H1 (cell line): ENCODE measurements around the gene TM9SF1. TPM values are rescaled to one million over a fixed set of nuclear protein-coding genes. Genes with fewer than 3 reads are reported as not detected.

Experiments used
- CTCF ChIA-PET: fragments of 300-600 bp; sonication (Branson Sonifier 250); formaldehyde crosslinking; loops from one replicate; lab custom pipeline; 2021; ENCODE audit not compliant: partially characterized antibody; lab: Charles Lee
- POLR2A ChIA-PET: fragments of 300-600 bp; sonication (Branson Sonifier 250); formaldehyde crosslinking; loops from one replicate; lab custom pipeline; 2021; ENCODE audit warnings: inconsistent platforms; ENCODE audit not compliant: partially characterized antibody; lab: Charles Lee
- DNase-seq, 2 experiments: peaks; one replicate each; pipeline versions ENCODE4 v3.0.0 to v3.0.0-alpha.2; 2010 to 2022; ENCODE audit warnings: low spot score in 2 of 2, low read depth in 1 of 2, mixed read lengths in 1 of 2
- FAIRE-seq: peaks from 2 replicates; lab custom pipeline; 2011; peaks lifted over from hg19 to GRCh38; lab: Jason Lieb, UNC
- H2AFZ ChIP-seq: 2 replicates; pipeline ENCODE4 v1.8.1; 2012; ENCODE audit warnings: low read length, inconsistent platforms
- H2AK5ac ChIP-seq: 2 replicates; pipeline ENCODE4 v1.6.1; 2013; ENCODE audit warnings: low read depth, low read length
- H2BK120ac ChIP-seq: replicated peaks from 2 replicates; pipeline ENCODE3; 2013; ENCODE audit warnings: low read depth, low read length, inconsistent platforms
- H2BK12ac ChIP-seq: 2 replicates; pipeline ENCODE4 v1.6.1; 2013; ENCODE audit warnings: low read depth, low read length
- H2BK15ac ChIP-seq: 2 replicates; pipeline ENCODE4 v1.6.1; 2013; ENCODE audit warnings: low read length
- H2BK20ac ChIP-seq: 2 replicates; pipeline ENCODE4 v1.6.1; 2013; ENCODE audit warnings: low read length
- H2BK5ac ChIP-seq: 2 replicates; pipeline ENCODE4 v1.6.1; 2013; ENCODE audit warnings: low read depth, low read length
- H3K14ac ChIP-seq: 2 replicates; pipeline ENCODE4 v1.6.1; 2013; ENCODE audit warnings: inconsistent platforms; ENCODE audit not compliant: insufficient read length
- H3K18ac ChIP-seq: 2 replicates; pipeline ENCODE4 v1.6.1; 2013; ENCODE audit warnings: low read length; ENCODE audit errors: extremely low read depth
- H3K23ac ChIP-seq: 2 replicates; pipeline ENCODE4 v1.6.1; 2013; ENCODE audit warnings: inconsistent platforms; ENCODE audit not compliant: insufficient read length
- H3K23me2 ChIP-seq: 2 replicates; pipeline ENCODE4 v1.6.1; 2013; ENCODE audit warnings: low read depth, low read length
- H3K27ac ChIP-seq: 2 replicates; pipeline ENCODE4 v1.6.1; 2011; ENCODE audit warnings: low read depth, low read length, inconsistent platforms
- H3K27me3 ChIP-seq, 4 experiments: replicated peaks in 1 of 4; 1 replicate in 1 of 4; 2 replicates in 3 of 4; pipeline versions ENCODE4 v1.6.1 to v1.8.1; 2011 to 2013; ENCODE audit warnings: low read length in 3 of 4, mild to moderate bottlenecking in 3 of 4, inconsistent platforms in 2 of 4, mixed read lengths in 2 of 4, moderate library complexity in 1 of 4; ENCODE audit not compliant: control insufficient read depth in 3 of 4, insufficient read depth in 3 of 4; ENCODE audit errors: extremely low read depth in 1 of 4
- H3K36me3 ChIP-seq, 4 experiments: 2 replicates each; pipeline versions ENCODE4 v1.6.1 to v1.8.1; 2011 to 2013; ENCODE audit warnings: mild to moderate bottlenecking in 4 of 4, low read length in 3 of 4, moderate library complexity in 2 of 4, control low read depth in 1 of 4, inconsistent platforms in 1 of 4; ENCODE audit not compliant: insufficient read depth in 4 of 4, control insufficient read depth in 2 of 4
- H3K4ac ChIP-seq: replicated peaks from 2 replicates; pipeline ENCODE3; 2013; ENCODE audit warnings: low read length, low read depth, mixed read lengths, inconsistent platforms; ENCODE audit not compliant: insufficient read length
- H3K4me1 ChIP-seq, 4 experiments: replicated peaks in 1 of 4; 1 replicate in 1 of 4; 2 replicates in 3 of 4; pipeline versions ENCODE4 v1.6.1 to v1.8.1; 2011 to 2013; ENCODE audit warnings: low read length in 3 of 4, inconsistent platforms in 2 of 4, mixed read lengths in 1 of 4; ENCODE audit not compliant: insufficient read depth in 4 of 4, control insufficient read depth in 3 of 4
- H3K4me2 ChIP-seq, 2 experiments: 2 replicates each; pipeline versions ENCODE4 v1.6.1 to v1.8.1; 2011 to 2013; ENCODE audit warnings: low read depth in 2 of 2, low read length in 2 of 2, control low read depth in 1 of 2, inconsistent platforms in 1 of 2, mild to moderate bottlenecking in 1 of 2; ENCODE audit not compliant: insufficient read depth in 1 of 2
- H3K4me3 ChIP-seq, 4 experiments: fragments of 200-600, 300-600 bp in 1 of 4; sonication (generic), shearing (Covaris generic), sonication (Bioruptor Twin) in 1 of 4; 2 replicates each; pipeline versions ENCODE4 v1.5.1 to v1.8.1; 2011 to 2016; ENCODE audit warnings: low read length in 4 of 4, low read depth in 3 of 4, control low read depth in 2 of 4, inconsistent platforms in 2 of 4, mild to moderate bottlenecking in 2 of 4, mixed read lengths in 1 of 4, moderate library complexity in 1 of 4; ENCODE audit not compliant: insufficient read depth in 2 of 4; ENCODE audit errors: extremely low read depth in 1 of 4
- H3K56ac ChIP-seq: replicated peaks from 2 replicates; pipeline ENCODE3; 2013; ENCODE audit warnings: low read depth, mild to moderate bottlenecking, mixed read lengths, low read length, inconsistent platforms; ENCODE audit not compliant: insufficient read length
- H3K79me1 ChIP-seq: 2 replicates; pipeline ENCODE4 v1.6.1; 2013; ENCODE audit warnings: low read depth, low read length, control low read depth
- H3K79me2 ChIP-seq, 2 experiments: 2 replicates each; pipeline versions ENCODE4 v1.6.1 to v1.8.1; 2012 to 2013; ENCODE audit warnings: low read length in 2 of 2, mild to moderate bottlenecking in 2 of 2, inconsistent platforms in 1 of 2; ENCODE audit not compliant: insufficient read depth in 2 of 2, control insufficient read depth in 1 of 2
- H3K9ac ChIP-seq, 4 experiments: replicated peaks in 1 of 4; 1 replicate in 1 of 4; 2 replicates in 3 of 4; pipeline versions ENCODE4 v1.6.1 to v1.8.1; 2011 to 2013; ENCODE audit warnings: low read depth in 3 of 4, low read length in 3 of 4, control low read depth in 2 of 4, mild to moderate bottlenecking in 2 of 4, moderate library complexity in 2 of 4, inconsistent platforms in 1 of 4; ENCODE audit errors: extremely low read depth in 1 of 4
- H3K9me3 ChIP-seq, 2 experiments: 2 replicates each; pipeline versions ENCODE4 v1.6.1 to v1.8.1; 2012 to 2013; ENCODE audit warnings: mild to moderate bottlenecking in 2 of 2, moderate library complexity in 2 of 2, control low read depth in 1 of 2, inconsistent platforms in 1 of 2, low read depth in 1 of 2, low read length in 1 of 2, mixed read lengths in 1 of 2; ENCODE audit not compliant: insufficient read depth in 2 of 2
- H4K20me1 ChIP-seq, 2 experiments: replicated peaks in 1 of 2; 2 replicates each; pipeline versions ENCODE3 to v1.8.1; 2011 to 2013; ENCODE audit warnings: inconsistent platforms in 2 of 2, low read length in 2 of 2, mild to moderate bottlenecking in 1 of 2; ENCODE audit not compliant: insufficient read depth in 2 of 2, control insufficient read depth in 1 of 2
- H4K5ac ChIP-seq: 2 replicates; pipeline ENCODE4 v1.6.1; 2013; ENCODE audit warnings: low read length, low read depth, mixed read lengths, inconsistent platforms; ENCODE audit not compliant: insufficient read length
- H4K8ac ChIP-seq: 2 replicates; pipeline ENCODE4 v1.8.0; 2013; ENCODE audit warnings: mild to moderate bottlenecking, moderate library complexity, low read length, inconsistent platforms; ENCODE audit not compliant: insufficient read depth; ENCODE audit errors: extremely low read depth
- H4K91ac ChIP-seq: replicated peaks from 2 replicates; pipeline ENCODE3; 2013; ENCODE audit warnings: low read length, mixed read lengths, inconsistent platforms; ENCODE audit not compliant: insufficient read length
- BRCA1 ChIP-seq: IDR thresholded peaks from 2 replicates; pipeline ENCODE4 v1.6.1; 2012; ENCODE audit warnings: low read depth, low read length, improper control_type of control experiment
- CBX5 ChIP-seq: fragments of 300-800, 300-1000 bp; sonication (generic); IDR thresholded peaks from 2 replicates; pipeline ENCODE4 v1.7.1; 2016; ENCODE audit warnings: antibody characterized with exemption, low read length, low read depth
- CBX8 ChIP-seq: fragments of 300-800, 300-1000 bp; sonication (generic); IDR thresholded peaks from 2 replicates; pipeline ENCODE4 v1.7.1; 2016; ENCODE audit warnings: low read depth, low read length, borderline replicate concordance
- CEBPB ChIP-seq: IDR thresholded peaks from 2 replicates; pipeline ENCODE4 v1.6.1; 2012; ENCODE audit warnings: low read depth, low read length
- CHD1 ChIP-seq: IDR thresholded peaks from 2 replicates; pipeline ENCODE4 v1.6.1; 2012; ENCODE audit warnings: low read depth, low read length, improper control_type of control experiment
- CTBP2 ChIP-seq: IDR thresholded peaks from 2 replicates; pipeline ENCODE4 v1.7.0; 2011; ENCODE audit warnings: borderline replicate concordance, mild to moderate bottlenecking, moderate library complexity, mixed read lengths, low read length; ENCODE audit not compliant: insufficient read depth, insufficient read length
- KDM4A ChIP-seq: IDR thresholded peaks from one replicate; pipeline ENCODE4 v1.7.1; 2012; ENCODE audit warnings: low read depth, mild to moderate bottlenecking, moderate library complexity, low read length, inconsistent platforms; ENCODE audit not compliant: severe bottlenecking
- MAFK ChIP-seq: IDR thresholded peaks from 2 replicates; pipeline ENCODE4 v1.6.1; 2012; ENCODE audit warnings: low read depth, mild to moderate bottlenecking, improper control_type of control experiment, low read length
- RAD21 ChIP-seq, 2 experiments: IDR thresholded peaks in 1 of 2; conservative IDR thresholded peaks in 1 of 2; 2 replicates each; pipeline ENCODE4 v1.6.1; 2011; ENCODE audit warnings: low read depth in 2 of 2, low read length in 2 of 2, improper control_type of control experiment in 1 of 2, inconsistent platforms in 1 of 2, mild to moderate bottlenecking in 1 of 2, moderate library complexity in 1 of 2
- SP2 ChIP-seq: IDR thresholded peaks from 2 replicates; pipeline ENCODE4 v1.6.1; 2012; ENCODE audit warnings: mild to moderate bottlenecking, low read length, inconsistent platforms
- TAF7 ChIP-seq: optimal IDR thresholded peaks from 2 replicates; pipeline ENCODE3; 2011; ENCODE audit warnings: low read depth, mild to moderate bottlenecking, inconsistent platforms, low read length, moderate library complexity, borderline replicate concordance
- YY1 ChIP-seq: IDR thresholded peaks from 2 replicates; pipeline ENCODE4 v1.6.1; 2011; ENCODE audit warnings: low read depth, mild to moderate bottlenecking, low read length
- ZNF274 ChIP-seq: IDR thresholded peaks from 2 replicates; pipeline ENCODE4 v1.7.0; 2012; ENCODE audit warnings: low read length, borderline replicate concordance; ENCODE audit errors: extremely low read depth
- WGBS, 2 experiments: shearing (Covaris generic) in 1 of 2; methylation state at CpG; one replicate each; pipeline versions ENCODE4 v1.1.6 to v1.1.7; 2013 to 2015; ENCODE audit warnings: low lambda C conversion rate in 2 of 2, mixed read lengths in 2 of 2, inconsistent platforms in 1 of 2, low coverage in 1 of 2, missing lambda C conversion rate in 1 of 2; ENCODE audit not compliant: insufficient replicate concordance in 2 of 2, insufficient coverage in 1 of 2, insufficient read length in 1 of 2; ENCODE audit errors: extremely low coverage in 1 of 2, missing lambda C conversion rate in 1 of 2; 5-methylcytosine and 5-hydroxymethylcytosine counted together
- polyA plus RNA-seq, 7 experiments: library from polyadenylated mRNA; depleted of rRNA in 3 of 7; stranded (reverse) in 5 of 7; unstranded in 2 of 7; fragments of >200 nt in 5 of 7; fragments of 200-250 nt in 2 of 7; gene quantifications; 1 replicate in 5 of 7; 2 replicates in 1 of 7; 4 replicates in 1 of 7; pipeline versions ENCODE4 v1.2.1 to v1.2.3, GENCODE V29; 2011 to 2013; ENCODE audit warnings: missing spikeins in 2 of 7, mixed read lengths in 2 of 7
- total RNA-seq: library from RNA; stranded (reverse); fragmentation: NEBNext Ultra II Directional; extraction: Animal tissue kit (Norgen Biotek cat#: 25700); gene quantifications from 2 replicates; pipeline ENCODE4 v1.2.1, GENCODE V29; 2021
- TF ChIP-seq, protein P1 (sequence below): IDR thresholded peaks from 2 replicates; pipeline ENCODE4 v1.6.1; 2012; ENCODE audit warnings: inconsistent platforms

Gene TM9SF1
- total and polyA plus RNA-seq, 2 of the 8 experiments (the other 6 are each of a cell fraction or from before 2014, with no cell fraction given) = 22.2 to 29.2 TPM

- H3K4me3 ChIP-seq = no peak overlapping the region
- no peak overlapping the region for H3K23ac ChIP-seq
- no peaks in the 10 kb centered on the region for H3K27me3 ChIP-seq
- no peak overlapping the region for H4K8ac ChIP-seq
- no peak overlapping the region for H2AK5ac ChIP-seq
- H2BK120ac ChIP-seq = no peak overlapping the region
- H4K20me1 ChIP-seq = peaks cover 2% of the 10 kb centered on the region in 2 experiments
- H3K14ac ChIP-seq = no peak overlapping the region
- 33% methylated on average over 1 of the region's 1 CpG; no CpG with 5 or more reads in 1 of the 2 experiments for WGBS, 2 experiments
- H4K91ac ChIP-seq = no peak overlapping the region
- no peak overlapping the region for H2BK5ac ChIP-seq
- peaks cover 2 to 14% (median 4%) of the 10 kb centered on the region in 4 experiments; a peak in 5 of 7 replicates for H3K4me1 ChIP-seq
- no peak for FAIRE-seq
- DNase-seq = no peak
- H3K9ac ChIP-seq = no peak overlapping the region
- no peak overlapping the region for H3K18ac ChIP-seq
- H3K9me3 ChIP-seq = no peaks in the 10 kb centered on the region
- H3K27ac ChIP-seq = no peak overlapping the region
- POLR2A ChIA-PET = interaction anchor here (0.9 to 2.0 kb wide), 5 partner anchors 13 to 50 kb away, joined by 3 to 8 read pairs (median 4); partner anchors contain the start of genes CHMP4A and MDP1
- peaks cover 3 to 70% of the 10 kb centered on the region in 2 experiments; a peak in 2 of 4 replicates for H3K79me2 ChIP-seq
- no peak overlapping the region for H3K4me2 ChIP-seq
- H3K56ac ChIP-seq = no peak overlapping the region
- CTCF ChIA-PET = interaction anchor here (0.6 to 2.7 kb wide), 7 partner anchors 12 to 171 kb away, joined by 3 to 17 read pairs (median 4); partner anchors contain the start of genes MDP1 and TINF2
- no peak overlapping the region for H2BK20ac ChIP-seq
- no peak overlapping the region for H4K5ac ChIP-seq
- H3K4ac ChIP-seq = no peak overlapping the region
- peaks cover 0 to 8% (median 0%) of the 10 kb centered on the region in 4 experiments; a peak in 1 of 8 replicates for H3K36me3 ChIP-seq
- H3K79me1 ChIP-seq = no peaks in the 10 kb centered on the region; the same call in 1 of the 2 replicates
- H2AFZ ChIP-seq = no peak overlapping the region
- H3K23me2 ChIP-seq = peaks cover 11% of the 10 kb centered on the region
- no peak overlapping the region for H2BK12ac ChIP-seq
- H2BK15ac ChIP-seq = no peak overlapping the region
- TF ChIP-seq BRCA1 (no peak), CEBPB (no peak), RAD21 (IDR thresholded peaks at IDR 0.05 in 1 of 2, conservative IDR thresholded peaks at IDR 0.05 in 1 of 2; ENCODE audit: low read depth in 2 of 2, low read length in 2 of 2) (no peak), ZNF274 (no peak), CHD1 (no peak), MAFK (no peak), TAF7 (no peak), YY1 (no peak), KDM4A (no peak), CTBP2 (no peak), SP2 (no peak), CBX5 (no peak), CBX8 (no peak)
- TF ChIP-seq, protein P1, sequence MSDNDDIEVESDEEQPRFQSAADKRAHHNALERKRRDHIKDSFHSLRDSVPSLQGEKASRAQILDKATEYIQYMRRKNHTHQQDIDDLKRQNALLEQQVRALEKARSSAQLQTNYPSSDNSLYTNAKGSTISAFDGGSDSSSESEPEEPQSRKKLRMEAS = no peak
Observed at GRCh38 chr14:24228902-24229301, 33.7 kb upstream of the TM9SF1 start.
